Adrenal gland (tissue), 12 donors: ENCODE measurements around the gene MACROH2A1. TPM values are rescaled to one million over a fixed set of nuclear protein-coding genes. Genes with fewer than 3 reads are reported as not detected.

Source experiments
- DNase-seq, 7 donors: peaks; one replicate each; pipeline ENCODE4 v3.0.0-alpha.2; 2019 to 2020
- H3K27ac ChIP-seq, 5 donors: fragments of 200-600 bp; sonication (generic) in 4 of 5; 1 replicate in 3 of 5; 2 replicates in 2 of 5; pipeline versions ENCODE4 v1.5.1 to v1.8.0; 2016 to 2020; ENCODE audit warnings: mild to moderate bottlenecking in 1 of 5
- H3K27me3 ChIP-seq: fragments of 200-600 bp; 2 replicates; pipeline ENCODE4 v1.8.0; 2021
- H3K36me3 ChIP-seq, 2 donors: fragments of 200-600 bp; replicated peaks in 1 of 2; 1 replicate in 1 of 2; 2 replicates in 1 of 2; pipeline versions ENCODE4 v1.5.1 to v1.8.0; 2018 to 2022
- H3K4me1 ChIP-seq, 2 donors: fragments of 200-600 bp; replicated peaks in 1 of 2; 1 replicate in 1 of 2; 2 replicates in 1 of 2; pipeline versions ENCODE4 v1.5.1 to v1.8.0; 2018 to 2021
- H3K4me3 ChIP-seq, 4 donors: fragments of 200-600 bp; sonication (generic) in 3 of 4; one replicate each; pipeline ENCODE4 v1.5.1; 2016 to 2018
- H3K9me3 ChIP-seq, 3 donors: fragments of 200-600 bp; sonication (generic) in 1 of 3; replicated peaks in 1 of 3; 1 replicate in 2 of 3; 2 replicates in 1 of 3; pipeline versions ENCODE4 v1.5.1 to v1.8.0; 2016 to 2021
- CTCF ChIP-seq, 6 experiments: fragments of 450-650 bp in 4 of 6; fragments of 200-600 bp in 2 of 6; sonication (generic) in 1 of 6; IDR thresholded peaks; 1 replicate in 5 of 6; 2 replicates in 1 of 6; pipeline versions ENCODE4 v1.5.1 to v1.8.0; 2016 to 2021; ENCODE audit warnings: antibody characterized with exemption in 6 of 6, mild to moderate bottlenecking in 2 of 6, moderate library complexity in 1 of 6
- POLR2A ChIP-seq, 2 donors: fragments of 450-650 bp; IDR thresholded peaks; one replicate each; pipeline ENCODE4 v1.6.1; 2017; ENCODE audit warnings: antibody characterized with exemption in 2 of 2, mild to moderate bottlenecking in 2 of 2, moderate library complexity in 1 of 2
- WGBS, 4 donors: extraction: QIAGEN DNeasy Blood & Tissue Kit in 2 of 4; methylation state at CpG; one replicate each; pipeline versions ENCODE4 v1.1.5 to v1.1.7; 2013 to 2017; 5-methylcytosine and 5-hydroxymethylcytosine counted together
- intact Hi-C, 2 donors: fragments of 100-400 bp; cut with DNase I; formaldehyde crosslinking; loops; one replicate each; pipeline versions ENCODE4 v1.14.1 to v1.15.0; 2022 to 2023
- polyA plus RNA-seq, 3 donors: library from polyadenylated mRNA; stranded (reverse); fragments of 200-250 nt in 2 of 3; fragments of 350-450 nt in 1 of 3; fragmentation: Illumina TruSeq in 1 of 3; extraction: RNeasy Lipid Tissue Mini Kit (QIAGEN cat#74804) in 1 of 3; gene quantifications; one replicate each; pipeline ENCODE4 v1.2.3, GENCODE V29; 2013 to 2014
- total RNA-seq, 9 donors: library from RNA; depleted of rRNA in 4 of 9; stranded (reverse); fragments of >200 nt in 4 of 9; fragments of 120-200 nt in 1 of 9; fragmentation: NEBNext Ultra II Directional in 1 of 9; extraction: Animal tissue kit (Norgen Biotek cat#: 25700) in 1 of 9; gene quantifications; one replicate each; pipeline versions ENCODE4 v1.1.0 to v1.2.4, GENCODE V29; 2013 to 2023
- donor health status: healthy with polysubstance abuse.
- donor health status: Bipolar disorder and iron deficiency.
- donor health status: DM: yes; HTN: yes; CAD: no.
- donor health status: DM: no; HTN: no; CAD: no.
- donor health status: DM: no; HTN: no; CAD: no.
- donor health status: DM: yes; HTN: yes; CAD: no.

Gene MACROH2A1
- total and polyA plus RNA-seq, 12 donors, result 77.2 to 241 (median 144) TPM

- 40 to 47% (median 45%) methylated on average over 24 to 25 of the region's 25 CpGs for WGBS, 4 donors
- no peak for DNase-seq
- Histone ChIP-seq H3K4me3 (peak overlapping the region in 2 of 4 donors; percentile 83 to 96), H3K9me3 (no peaks in the 10 kb centered on the region), H3K27ac (peak overlapping the region; percentile 25 to 95 (median 81)), H3K4me1 (peaks cover 15 to 32% of the 10 kb centered on the region in 2 donors), H3K27me3 (no peaks in the 10 kb centered on the region), H3K36me3 (no peaks in the 10 kb centered on the region)
- intact Hi-C loops, result no loop called here
- TF ChIP-seq CTCF (IDR thresholded peaks at IDR 0.05) (no peak), POLR2A (IDR thresholded peaks at IDR 0.05) (no peak)
These were observed 937 bp upstream of the MACROH2A1 start for GRCh38 chr5:135399794-135400542.

- peak overlapping the region; percentile 7 to 96 (median 72) for H3K4me3 ChIP-seq
- intact Hi-C loops, result no loop called here
- no peaks in the 10 kb centered on the region for H3K27me3 ChIP-seq
- TF ChIP-seq POLR2A (IDR thresholded peaks at IDR 0.05) (no peak), CTCF (IDR thresholded peaks at IDR 0.05) (no peak)
- H3K27ac ChIP-seq, result peak overlapping the region in 4 of 5 donors; percentile 25 to 95 (median 86)
- H3K4me1 ChIP-seq, result peaks cover 21 to 46% of the 10 kb centered on the region in 2 donors
- no peaks in the 10 kb centered on the region for H3K9me3 ChIP-seq
- peak in 4 of 7 donors; percentile 35 to 45 (median 40) for DNase-seq
- no peaks in the 10 kb centered on the region for H3K36me3 ChIP-seq
- 0 to 1% (median 1%) methylated on average over 5 to 43 of the region's 43 CpGs for WGBS, 4 donors
These were observed 724 bp downstream of the MACROH2A1 start for GRCh38 chr5:135398160-135398854.

GRCh38 chr5:135397084-135397483 is 1.9 kb downstream of the MACROH2A1 start:
- peaks cover 21 to 55% of the 10 kb centered on the region in 2 donors for H3K4me1 ChIP-seq
- H3K9me3 ChIP-seq, result no peaks in the 10 kb centered on the region
- TF ChIP-seq POLR2A (IDR thresholded peaks at IDR 0.05) (no peak), CTCF (IDR thresholded peaks at IDR 0.05) (no peak)
- WGBS, 4 donors, result 78 to 94% (median 80%) methylated on average over 5 of the region's 5 CpGs
- H3K27ac ChIP-seq, result no peak overlapping the region
- no peaks in the 10 kb centered on the region for H3K36me3 ChIP-seq
- DNase-seq, result no peak
- intact Hi-C loops, result no loop called here
- no peaks in the 10 kb centered on the region for H3K27me3 ChIP-seq
- H3K4me3 ChIP-seq, result no peak overlapping the region

GRCh38 chr5:135396459-135397055 is 2.5 kb downstream of the MACROH2A1 start:
- peaks cover 21 to 59% of the 10 kb centered on the region in 2 donors for H3K4me1 ChIP-seq
- no peaks in the 10 kb centered on the region for H3K36me3 ChIP-seq
- H3K27me3 ChIP-seq, result no peaks in the 10 kb centered on the region
- WGBS, 4 donors, result 72 to 87% (median 77%) methylated on average over 4 of the region's 4 CpGs
- H3K27ac ChIP-seq, result no peak overlapping the region
- TF ChIP-seq POLR2A (IDR thresholded peaks at IDR 0.05), result no peak
- no peak for DNase-seq
- H3K9me3 ChIP-seq, result no peaks in the 10 kb centered on the region
- no peak overlapping the region for H3K4me3 ChIP-seq
- intact Hi-C loops, result no loop called here
